ENCODE data around the gene DHRSX. TPM values are rescaled to one million over a fixed set of nuclear protein-coding genes. Genes with fewer than 3 reads are reported as not detected.

DHRSX gene
- total RNA-seq, 4 donors from 2014 or later: 4.4 to 23.8 (median 11.3) TPM

- H3K4me3 ChIP-seq: no peak overlapping the region
- H3K9me3 ChIP-seq: no peaks in the 10 kb centered on the region
- no peak overlapping the region for H3K27ac ChIP-seq
- TF ChIP-seq, protein P1, sequence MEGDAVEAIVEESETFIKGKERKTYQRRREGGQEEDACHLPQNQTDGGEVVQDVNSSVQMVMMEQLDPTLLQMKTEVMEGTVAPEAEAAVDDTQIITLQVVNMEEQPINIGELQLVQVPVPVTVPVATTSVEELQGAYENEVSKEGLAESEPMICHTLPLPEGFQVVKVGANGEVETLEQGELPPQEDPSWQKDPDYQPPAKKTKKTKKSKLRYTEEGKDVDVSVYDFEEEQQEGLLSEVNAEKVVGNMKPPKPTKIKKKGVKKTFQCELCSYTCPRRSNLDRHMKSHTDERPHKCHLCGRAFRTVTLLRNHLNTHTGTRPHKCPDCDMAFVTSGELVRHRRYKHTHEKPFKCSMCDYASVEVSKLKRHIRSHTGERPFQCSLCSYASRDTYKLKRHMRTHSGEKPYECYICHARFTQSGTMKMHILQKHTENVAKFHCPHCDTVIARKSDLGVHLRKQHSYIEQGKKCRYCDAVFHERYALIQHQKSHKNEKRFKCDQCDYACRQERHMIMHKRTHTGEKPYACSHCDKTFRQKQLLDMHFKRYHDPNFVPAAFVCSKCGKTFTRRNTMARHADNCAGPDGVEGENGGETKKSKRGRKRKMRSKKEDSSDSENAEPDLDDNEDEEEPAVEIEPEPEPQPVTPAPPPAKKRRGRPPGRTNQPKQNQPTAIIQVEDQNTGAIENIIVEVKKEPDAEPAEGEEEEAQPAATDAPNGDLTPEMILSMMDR (IDR thresholded peaks at IDR 0.05): no peak
- TF ChIP-seq POLR2A (IDR thresholded peaks at IDR 0.05): no peak
- H3K36me3 ChIP-seq: no peaks in the 10 kb centered on the region
- no peaks in the 10 kb centered on the region for H3K27me3 ChIP-seq
- no peaks in the 10 kb centered on the region for H3K4me1 ChIP-seq
- intact Hi-C loops (cut with DNase I; ENCODE audit: low total_unique reads): no loop called here
- no peak for DNase-seq
These were observed 236.4 kb downstream of the DHRSX start for GRCh38 chrX:2264179-2265030.

DNA sequence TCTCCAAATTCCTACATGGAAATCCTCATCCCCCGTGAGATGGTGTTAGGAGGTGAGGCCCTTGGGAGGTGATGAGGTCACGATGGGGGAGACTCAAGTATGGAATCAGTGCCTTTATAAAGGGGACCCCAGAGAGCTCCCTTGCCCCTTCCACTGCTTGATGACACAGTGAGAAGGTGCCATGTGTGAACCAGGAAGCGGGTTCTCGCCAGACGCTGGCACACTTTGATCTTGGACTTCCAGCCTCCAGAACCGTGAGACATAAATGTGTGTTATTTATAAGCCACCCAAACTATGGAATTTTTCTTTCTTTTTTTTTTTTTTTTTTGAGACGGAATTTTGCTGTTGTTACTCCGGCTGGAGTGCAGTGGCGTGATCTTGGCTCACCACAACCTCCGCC lies 237.6 kb downstream of the DHRSX start:
- DNase-seq: no peak
- TF ChIP-seq POLR2A (IDR thresholded peaks at IDR 0.05): no peak
- TF ChIP-seq, protein P1 (IDR thresholded peaks at IDR 0.05): no peak
- no peaks in the 10 kb centered on the region for H3K9me3 ChIP-seq

GRCh38 chrX:2262668-2263055 lies 238.1 kb downstream of the DHRSX start:
- Histone ChIP-seq H3K27me3 (no peaks in the 10 kb centered on the region), H3K9me3 (no peaks in the 10 kb centered on the region), H3K27ac (no peak overlapping the region), H3K4me3 (no peak overlapping the region), H3K36me3 (no peaks in the 10 kb centered on the region), H3K4me1 (no peaks in the 10 kb centered on the region)
- no peak for DNase-seq
- intact Hi-C loops (cut with DNase I; ENCODE audit: low total_unique reads): no loop called here
- TF ChIP-seq, protein P1 (IDR thresholded peaks at IDR 0.05): no peak
- no peak for TF ChIP-seq POLR2A (IDR thresholded peaks at IDR 0.05)

More for the DNA sequence above, 237.6 kb downstream of the DHRSX start:
- H3K4me3 ChIP-seq: no peak overlapping the region
- H3K4me1 ChIP-seq: no peaks in the 10 kb centered on the region
- H3K27ac ChIP-seq: no peak overlapping the region
- intact Hi-C loops (cut with DNase I; ENCODE audit: low total_unique reads): no loop called here
- no peaks in the 10 kb centered on the region for H3K27me3 ChIP-seq
- no peaks in the 10 kb centered on the region for H3K36me3 ChIP-seq

DNA sequence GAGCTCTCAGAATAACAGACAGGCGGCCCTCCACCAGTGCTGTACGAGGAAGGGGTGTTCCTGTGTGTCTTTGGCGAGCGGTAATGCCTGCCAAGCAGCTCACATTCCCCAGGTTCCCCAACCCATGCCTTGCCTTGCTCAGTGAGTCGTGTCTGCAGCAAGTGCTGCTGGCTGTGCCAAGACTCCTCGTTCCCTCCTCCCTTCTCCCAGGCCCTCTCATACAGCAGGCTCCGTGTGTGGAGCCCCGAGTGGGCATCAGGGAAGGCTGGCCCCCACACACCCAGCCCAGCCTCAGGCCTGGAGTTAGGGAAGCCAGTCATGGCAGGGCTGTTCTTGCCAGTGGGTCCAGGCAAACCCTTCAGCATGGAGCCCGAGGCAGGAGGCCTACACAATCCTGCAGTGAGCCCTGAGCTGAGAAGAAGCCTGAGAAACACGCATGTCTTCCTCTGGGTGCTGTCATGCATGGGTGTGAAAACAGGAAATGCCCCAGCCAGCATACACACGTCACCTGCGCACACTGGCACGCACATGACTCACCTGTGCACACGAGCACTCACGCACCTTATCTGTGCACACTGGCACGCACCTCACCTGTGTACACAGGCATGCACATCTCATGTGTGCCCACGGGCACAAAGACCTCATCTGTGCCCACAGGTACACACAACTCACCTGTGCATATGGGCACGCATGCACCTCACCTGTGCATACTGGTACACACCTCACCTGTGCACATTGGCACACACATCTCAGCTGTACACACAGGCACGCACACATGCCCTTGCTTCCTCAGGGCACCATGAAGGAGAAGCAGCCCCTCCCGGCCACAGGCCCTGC lies 238.7 kb downstream of the DHRSX start:
- DNase-seq: no peak
- Histone ChIP-seq H3K4me3 (no peak overlapping the region), H3K27me3 (no peaks in the 10 kb centered on the region), H3K4me1 (no peaks in the 10 kb centered on the region), H3K27ac (no peak overlapping the region), H3K36me3 (no peaks in the 10 kb centered on the region), H3K9me3 (no peaks in the 10 kb centered on the region)
- TF ChIP-seq POLR2A (IDR thresholded peaks at IDR 0.05): no peak
- TF ChIP-seq, protein P1 (IDR thresholded peaks at IDR 0.05): no peak
- intact Hi-C loops (cut with DNase I; ENCODE audit: low total_unique reads): no loop called here
